NT2/D1 (cell line): ENCODE data around the gene ICA1.

Experiments
- SUZ12 ChIP-seq: IDR thresholded peaks from 2 replicates; pipeline ENCODE4 v1.6.1; 2011; ENCODE audit not compliant: insufficient read length, insufficient read depth; ENCODE audit errors: extremely low read depth
- ZNF274 ChIP-seq: IDR thresholded peaks from 2 replicates; pipeline ENCODE4 v1.6.1; 2011; ENCODE audit warnings: mild to moderate bottlenecking, low read depth, low read length

GRCh38 chr7:8274589-8274988 is 12.6 kb upstream of the ICA1 start:
- TF ChIP-seq SUZ12 (no peak), ZNF274 (no peak)
